Diencephalon (tissue), 1 donor: ENCODE results near the gene IFI6. TPM values are rescaled to one million over a fixed set of nuclear protein-coding genes. Genes with fewer than 3 reads are reported as not detected.

Source experiments
- small RNA-seq: library from RNA; depleted of rRNA; stranded (forward); fragments of <200 nt; gene quantifications from one replicate; pipeline ENCODE3, GENCODE V24; 2014
- total RNA-seq: library from RNA; depleted of rRNA; stranded (reverse); fragments of >200 nt; gene quantifications from one replicate; pipeline ENCODE4 v1.2.3, GENCODE V29; 2014

Gene IFI6, protein sequence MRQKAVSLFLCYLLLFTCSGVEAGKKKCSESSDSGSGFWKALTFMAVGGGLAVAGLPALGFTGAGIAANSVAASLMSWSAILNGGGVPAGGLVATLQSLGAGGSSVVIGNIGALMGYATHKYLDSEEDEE
- 51.4 TPM for total RNA-seq

DNA sequence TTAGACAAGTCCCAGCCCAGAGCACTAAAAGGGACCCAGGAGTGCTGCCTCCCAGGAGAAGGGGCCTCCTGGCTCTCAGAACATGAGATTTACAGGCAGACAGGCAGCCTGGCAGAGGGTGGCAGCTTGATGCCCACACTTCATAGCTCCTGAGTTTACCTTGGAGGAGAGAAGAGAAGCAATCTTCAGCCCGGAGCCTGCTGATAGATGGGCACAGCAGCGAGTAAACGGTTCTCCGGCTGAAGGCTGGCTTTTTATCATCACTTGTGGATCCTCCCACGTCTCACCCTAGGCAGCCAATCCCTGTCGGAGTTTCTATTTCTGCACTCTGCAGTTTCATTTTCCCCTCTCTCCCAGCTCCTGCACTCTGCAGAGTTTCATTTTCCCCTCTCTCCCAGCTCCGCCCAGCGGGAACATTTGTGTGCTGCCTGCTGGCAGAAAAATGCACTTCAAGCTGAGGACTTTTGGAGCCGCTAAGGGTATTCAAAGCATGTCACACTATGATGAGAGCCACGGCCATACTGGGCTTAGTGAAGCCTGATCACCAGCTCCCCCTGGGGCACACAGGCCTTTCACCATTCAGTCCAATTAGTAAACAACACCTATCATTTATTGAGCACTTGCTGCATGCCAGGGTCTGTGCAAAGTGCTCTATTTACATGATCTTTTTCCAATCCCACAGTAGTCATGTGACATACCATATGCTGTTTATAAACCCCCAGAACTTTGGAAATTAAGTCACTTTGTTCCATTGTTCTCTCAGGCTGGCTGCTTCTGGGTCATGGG is at the start of gene IFI6:
Gene IFI6, minus strand, starts transcription at position 229 of the 786 bp plus-strand sequence. CDS start 2,878 bp downstream, outside the sequence.

DNA sequence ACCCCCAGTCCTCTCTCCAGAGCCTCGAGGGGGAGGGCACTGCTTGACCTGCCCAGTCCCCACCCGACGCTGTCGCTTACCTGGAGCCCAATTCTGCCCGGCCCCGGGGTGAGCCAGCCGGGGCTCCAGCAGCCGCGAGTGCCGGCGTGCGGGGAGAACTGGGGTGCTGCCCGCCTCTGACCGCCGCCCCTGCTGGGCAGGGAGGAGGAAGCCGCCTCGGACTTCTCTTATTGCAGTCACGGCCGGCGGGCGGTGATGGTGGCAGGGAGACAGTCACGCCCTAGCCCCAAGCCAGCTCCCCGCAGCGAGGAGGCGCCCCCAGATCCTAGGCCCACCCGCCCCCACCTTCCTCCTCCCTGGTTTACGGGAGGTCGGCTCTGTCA is 37.0 kb downstream of the IFI6 start, which contains the start of gene FGR:
Gene FGR, minus strand, starts transcription at position 201 of the 383 bp plus-strand sequence. CDS start 11,269 bp downstream, outside the sequence.

Small RNA genes within 50 kb of the gene (small RNA-seq; reads per million reads assigned to genes)
- gene AL031729.1, result not detected
- not detected for gene RNU6-424P
- not detected for gene RNU6-949P

Other genes with a start within 250 kb of the IFI6 start
- 8.5 TPM for gene WASF2, start 182.0 kb downstream of the IFI6 start, total RNA-seq
- gene AHDC1, start 68.0 kb downstream of the IFI6 start, total RNA-seq, result 13.8 TPM
- gene FGR, start 37.0 kb downstream of the IFI6 start, total RNA-seq, result 1.4 TPM
- gene FAM76A, start 53.8 kb upstream of the IFI6 start, total RNA-seq, result 19.6 TPM
- 152 TPM for gene STX12, start 101.0 kb upstream of the IFI6 start, total RNA-seq
- gene PPP1R8, start 158.6 kb upstream of the IFI6 start, total RNA-seq, result 46.6 TPM
- 2.8 TPM for gene THEMIS2, start 200.4 kb upstream of the IFI6 start, total RNA-seq
- gene RPA2, start 242.4 kb upstream of the IFI6 start, total RNA-seq, result 77.0 TPM